MM.1S (cell line): ENCODE results near the gene NPEPL1.
A peak's percentile ranks its signal among the peaks of the same experiment; 100 is the strongest.

Experiments
- DNase-seq: peaks from one replicate; pipeline ENCODE4 v3.0.0-alpha.2; 2015
- H2AFZ ChIP-seq: fragments of 300-600 bp; sonication (generic); 2 replicates; pipeline ENCODE4 v1.6.0; 2016; ENCODE audit warnings: antibody characterized with exemption, low read length
- H3F3A ChIP-seq: fragments of 300-600 bp; sonication (generic); 2 replicates; pipeline ENCODE4 v1.6.1; 2016; ENCODE audit warnings: mild to moderate bottlenecking, antibody characterized with exemption, low read length, moderate library complexity, mixed read lengths; ENCODE audit not compliant: insufficient read depth
- H3K27ac ChIP-seq: fragments of 300-600 bp; sonication (generic); 2 replicates; pipeline ENCODE4 v1.5.1; 2016; ENCODE audit warnings: mild to moderate bottlenecking, low read length
- H3K27me3 ChIP-seq: fragments of 300-600 bp; sonication (generic); replicated peaks from 2 replicates; pipeline ENCODE4 v1.6.0; 2016; ENCODE audit warnings: low read length; ENCODE audit not compliant: insufficient read depth
- H3K36me3 ChIP-seq: fragments of 300-600 bp; sonication (generic); replicated peaks from 2 replicates; pipeline ENCODE4 v1.6.1; 2016; ENCODE audit warnings: mild to moderate bottlenecking, low read length, mixed read lengths; ENCODE audit not compliant: insufficient read depth
- H3K4me1 ChIP-seq: fragments of 300-600 bp; sonication (generic); 2 replicates; pipeline ENCODE4 v1.6.1; 2016; ENCODE audit warnings: low read length, mixed read lengths
- H3K4me2 ChIP-seq: fragments of 300-600 bp; sonication (generic); 2 replicates; pipeline ENCODE4 v1.6.0; 2016; ENCODE audit warnings: low read depth, low read length
- H3K4me3 ChIP-seq: fragments of 300-600 bp; sonication (generic); 2 replicates; pipeline ENCODE4 v1.5.1; 2016; ENCODE audit warnings: low read length, mixed read lengths
- H3K79me2 ChIP-seq: fragments of 300-600 bp; sonication (generic); 2 replicates; pipeline ENCODE4 v1.6.1; 2016; ENCODE audit warnings: mixed run types, low read length, mixed read lengths
- H3K9ac ChIP-seq: fragments of 300-600 bp; sonication (generic); 2 replicates; pipeline ENCODE4 v1.6.1; 2016; ENCODE audit warnings: low read length, mixed read lengths
- H3K9me2 ChIP-seq: fragments of 300-600 bp; sonication (generic); replicated peaks from 2 replicates; pipeline ENCODE4 v1.6.1; 2016; ENCODE audit warnings: mild to moderate bottlenecking, low read length, mixed read lengths; ENCODE audit not compliant: insufficient read depth
- H3K9me3 ChIP-seq: fragments of 300-600 bp; sonication (generic); replicated peaks from 2 replicates; pipeline ENCODE4 v1.6.1; 2016; ENCODE audit warnings: mild to moderate bottlenecking, low read length, mixed read lengths; ENCODE audit not compliant: insufficient read depth
- H4K20me1 ChIP-seq: fragments of 300-600 bp; sonication (generic); 2 replicates; pipeline ENCODE4 v1.6.1; 2016; ENCODE audit warnings: mild to moderate bottlenecking, low read length, moderate library complexity, mixed read lengths; ENCODE audit not compliant: insufficient read depth
- EZH2 ChIP-seq: fragments of 300-600 bp; sonication (generic); optimal IDR thresholded peaks from 2 replicates; pipeline ENCODE3; 2017; ENCODE audit warnings: low read depth, mild to moderate bottlenecking, antibody characterized with exemption, low read length, mixed read lengths
- EZH2phosphoT487 ChIP-seq: fragments of 300-600 bp; sonication (generic); IDR thresholded peaks from 2 replicates; pipeline ENCODE4 v1.6.1; 2018; ENCODE audit warnings: antibody characterized with exemption, low read length
- TF ChIP-seq, protein P1 (sequence below): fragments of 300-600 bp; sonication (generic); IDR thresholded peaks from 2 replicates; pipeline ENCODE4 v1.5.1; 2016; ENCODE audit warnings: antibody characterized with exemption, low read length, mixed read lengths

The NPEPL1 gene

DNA sequence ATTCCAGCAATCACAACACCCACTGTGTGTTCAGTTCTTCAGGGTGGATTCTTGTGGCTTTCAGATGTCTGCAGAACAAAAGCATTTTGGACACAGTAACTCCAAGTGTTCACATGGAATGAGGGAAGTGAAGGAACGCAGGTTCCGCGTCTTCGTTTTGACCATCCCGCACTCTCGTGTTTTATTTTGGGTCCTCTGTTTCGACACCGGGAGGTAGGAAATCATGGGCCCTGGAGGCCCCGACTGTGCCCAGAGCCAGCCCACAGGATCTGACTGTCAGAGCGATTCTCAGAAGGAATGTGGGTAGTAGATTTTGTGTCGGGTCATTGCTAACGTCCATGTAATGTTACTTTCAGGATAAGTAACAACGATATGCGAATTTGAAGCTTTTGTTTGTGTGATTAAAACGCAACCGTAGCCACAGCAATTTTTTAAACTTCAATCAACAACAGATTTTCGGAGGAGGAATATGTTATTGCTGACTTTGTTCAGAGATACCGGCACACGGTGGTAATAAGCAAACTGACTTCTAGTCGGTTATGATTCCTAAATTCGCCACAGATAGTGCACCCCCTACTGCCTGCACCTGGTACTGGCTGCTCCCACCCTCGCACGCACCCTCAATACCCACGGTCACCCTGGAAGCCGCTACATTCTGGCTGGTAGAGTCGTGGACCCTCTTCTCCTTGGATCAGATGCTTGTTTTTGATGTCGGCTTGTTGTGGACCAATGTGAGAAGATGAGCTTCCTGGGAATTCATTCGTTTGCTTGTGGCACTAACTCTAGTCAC is 10.5 kb downstream of the NPEPL1 start:
- H3K9me3 ChIP-seq = no peaks in the 10 kb centered on the region
- no peaks in the 10 kb centered on the region for H3F3A ChIP-seq
- H3K36me3 ChIP-seq = no peaks in the 10 kb centered on the region
- TF ChIP-seq EZH2phosphoT487 = no peak
- TF ChIP-seq, protein P1, sequence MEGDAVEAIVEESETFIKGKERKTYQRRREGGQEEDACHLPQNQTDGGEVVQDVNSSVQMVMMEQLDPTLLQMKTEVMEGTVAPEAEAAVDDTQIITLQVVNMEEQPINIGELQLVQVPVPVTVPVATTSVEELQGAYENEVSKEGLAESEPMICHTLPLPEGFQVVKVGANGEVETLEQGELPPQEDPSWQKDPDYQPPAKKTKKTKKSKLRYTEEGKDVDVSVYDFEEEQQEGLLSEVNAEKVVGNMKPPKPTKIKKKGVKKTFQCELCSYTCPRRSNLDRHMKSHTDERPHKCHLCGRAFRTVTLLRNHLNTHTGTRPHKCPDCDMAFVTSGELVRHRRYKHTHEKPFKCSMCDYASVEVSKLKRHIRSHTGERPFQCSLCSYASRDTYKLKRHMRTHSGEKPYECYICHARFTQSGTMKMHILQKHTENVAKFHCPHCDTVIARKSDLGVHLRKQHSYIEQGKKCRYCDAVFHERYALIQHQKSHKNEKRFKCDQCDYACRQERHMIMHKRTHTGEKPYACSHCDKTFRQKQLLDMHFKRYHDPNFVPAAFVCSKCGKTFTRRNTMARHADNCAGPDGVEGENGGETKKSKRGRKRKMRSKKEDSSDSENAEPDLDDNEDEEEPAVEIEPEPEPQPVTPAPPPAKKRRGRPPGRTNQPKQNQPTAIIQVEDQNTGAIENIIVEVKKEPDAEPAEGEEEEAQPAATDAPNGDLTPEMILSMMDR = peak; percentile 33
- no peak for DNase-seq
- no peak overlapping the region for H3K9ac ChIP-seq
- no peaks in the 10 kb centered on the region for H3K27me3 ChIP-seq
- H3K4me1 ChIP-seq = no peaks in the 10 kb centered on the region
- H3K4me3 ChIP-seq = no peak overlapping the region
- no peak overlapping the region for H2AFZ ChIP-seq
- no peak overlapping the region for H3K27ac ChIP-seq
- H3K4me2 ChIP-seq = no peak overlapping the region
- H3K9me2 ChIP-seq = no peaks in the 10 kb centered on the region
- no peaks in the 10 kb centered on the region for H4K20me1 ChIP-seq
- H3K79me2 ChIP-seq = no peaks in the 10 kb centered on the region

DNA sequence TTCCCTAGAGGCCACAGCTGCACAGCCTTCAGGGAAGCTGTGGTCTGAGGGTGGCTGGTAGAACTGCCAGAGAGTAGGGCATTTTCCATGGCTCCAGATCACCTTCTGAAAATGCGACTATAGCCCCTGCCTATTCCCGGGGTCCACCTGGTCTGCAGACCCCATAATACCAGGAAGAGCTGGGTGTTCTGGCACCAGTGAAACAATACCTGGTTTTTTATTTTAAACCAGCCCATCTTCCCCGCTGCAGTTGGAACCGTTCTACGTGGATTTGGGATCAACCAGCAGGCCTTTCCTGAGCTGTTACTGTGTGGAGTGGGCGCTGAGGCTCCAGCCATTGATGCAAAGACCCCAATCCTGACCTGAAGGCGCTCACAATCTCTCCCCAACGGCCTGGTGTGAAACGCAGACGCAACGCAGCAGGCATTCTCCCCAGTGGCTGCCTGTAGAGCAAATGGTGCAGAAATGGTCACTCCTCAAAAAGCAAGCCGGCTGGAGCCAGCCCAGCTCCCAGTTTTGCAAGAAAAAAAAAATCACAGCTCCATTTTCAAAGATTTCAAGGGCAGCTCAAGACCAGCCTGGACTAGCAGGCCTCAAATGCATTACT is 11.3 kb downstream of the NPEPL1 start:
- Histone ChIP-seq H3K27me3 (no peaks in the 10 kb centered on the region), H2AFZ (no peak overlapping the region), H3K9me2 (no peaks in the 10 kb centered on the region), H3K4me1 (no peaks in the 10 kb centered on the region), H3K4me2 (no peak overlapping the region), H3K4me3 (no peak overlapping the region), H3K27ac (no peak overlapping the region), H4K20me1 (no peaks in the 10 kb centered on the region), H3K9me3 (no peaks in the 10 kb centered on the region), H3F3A (no peaks in the 10 kb centered on the region), H3K9ac (no peak overlapping the region), H3K79me2 (no peaks in the 10 kb centered on the region), H3K36me3 (no peaks in the 10 kb centered on the region)
- no peak for DNase-seq
- TF ChIP-seq, protein P1 = no peak
- no peak for TF ChIP-seq EZH2phosphoT487
- no peak for TF ChIP-seq EZH2

DNA sequence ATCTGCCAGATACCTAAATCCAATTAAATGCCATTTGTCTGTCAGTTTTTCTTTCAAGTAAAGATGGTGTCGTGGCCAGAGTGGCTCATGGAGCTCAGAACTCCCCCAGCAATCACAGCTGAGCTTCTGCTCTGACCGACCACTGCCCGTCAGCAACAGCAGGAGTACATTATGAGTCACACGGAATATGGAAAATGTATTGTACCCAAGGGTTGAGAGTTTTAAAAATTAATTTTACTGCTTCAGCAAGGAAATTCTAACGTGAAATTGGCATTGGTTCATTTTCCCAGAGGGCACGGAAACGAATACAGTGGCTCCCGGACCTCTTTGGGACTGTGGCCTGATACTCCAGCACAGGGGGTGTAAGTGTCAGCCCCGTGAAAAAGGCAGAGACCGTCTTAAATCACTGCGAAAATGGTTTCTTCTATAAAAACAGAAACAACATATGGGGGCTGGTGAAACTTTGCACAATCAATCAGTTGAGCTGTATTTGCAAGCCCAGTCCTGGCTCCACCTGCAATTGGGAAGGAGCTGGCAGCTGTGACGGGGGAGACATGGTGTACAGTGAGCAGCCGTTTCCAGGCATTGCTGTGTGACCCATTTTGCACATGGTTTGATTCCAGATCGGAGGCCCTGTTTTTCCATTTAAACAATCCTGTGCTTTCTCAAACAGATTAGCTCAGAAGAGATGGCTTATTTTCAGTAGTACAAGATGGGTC is 12.8 kb downstream of the NPEPL1 start:
- H3K27ac ChIP-seq = no peak overlapping the region

More for the DNA sequence above, 12.8 kb downstream of the NPEPL1 start:
- H3K4me3 ChIP-seq = no peak overlapping the region
- no peaks in the 10 kb centered on the region for H4K20me1 ChIP-seq
- DNase-seq = no peak
- no peaks in the 10 kb centered on the region for H3F3A ChIP-seq
- no peak overlapping the region for H2AFZ ChIP-seq
- no peaks in the 10 kb centered on the region for H3K9me2 ChIP-seq
- H3K79me2 ChIP-seq = no peaks in the 10 kb centered on the region
- H3K36me3 ChIP-seq = no peaks in the 10 kb centered on the region
- H3K27me3 ChIP-seq = no peaks in the 10 kb centered on the region
- H3K4me1 ChIP-seq = no peaks in the 10 kb centered on the region
- TF ChIP-seq EZH2phosphoT487 = no peak
- H3K4me2 ChIP-seq = no peak overlapping the region
- no peak overlapping the region for H3K9ac ChIP-seq
- H3K9me3 ChIP-seq = no peaks in the 10 kb centered on the region
